GM19238 (cell line): ENCODE data around the gene C4orf33.
"Not testable (repeated sequence)": the region's sequence is repeated elsewhere in the genome, so short reads cannot be mapped to it uniquely, and the experiment has no call there.

Experiments used
- DNase-seq: peaks from one replicate; pipeline ENCODE4 v3.0.0; 2011; ENCODE audit warnings: low spot score; ENCODE audit not compliant: insufficient read length

The C4orf33 gene

GRCh38 chr4:129095811-129096454 lies at the start of gene C4orf33:
Gene C4orf33 (plus strand): TSS chr4:129096152. CDS start chr4:129102611, 6,459 bp downstream.
- peak; percentile 40 for DNase-seq

- no peak for DNase-seq
Measured at GRCh38 chr4:129059028-129059427, 36.9 kb upstream of the C4orf33 start.

- DNase-seq = no peak
Measured at GRCh38 chr4:129062580-129062979, 33.4 kb upstream of the C4orf33 start.

GRCh38 chr4:129063640-129064039 lies 32.3 kb upstream of the C4orf33 start:
- no peak for DNase-seq

GRCh38 chr4:129064717-129065116 lies 31.2 kb upstream of the C4orf33 start:
- DNase-seq = no peak

GRCh38 chr4:129069537-129069936 lies 26.4 kb upstream of the C4orf33 start:
- DNase-seq = not testable (repeated sequence)

- DNase-seq = no peak
Measured at GRCh38 chr4:129077326-129077725, 18.6 kb upstream of the C4orf33 start.

GRCh38 chr4:129080129-129080528 lies 15.8 kb upstream of the C4orf33 start:
- no peak for DNase-seq

GRCh38 chr4:129082302-129082701 lies 13.7 kb upstream of the C4orf33 start:
- DNase-seq = no peak

GRCh38 chr4:129085472-129085871 lies 10.5 kb upstream of the C4orf33 start:
- DNase-seq = no peak

GRCh38 chr4:129087516-129087915 lies 8.4 kb upstream of the C4orf33 start:
- DNase-seq = no peak

GRCh38 chr4:129092631-129093190 lies 3.2 kb upstream of the C4orf33 start:
- no peak for DNase-seq

- DNase-seq = peak; percentile 73
Measured at GRCh38 chr4:129093191-129093920, 2.6 kb upstream of the C4orf33 start, which contains the start of gene SCLT1. Gene SCLT1 (minus strand): TSS chr4:129093539. CDS start chr4:129093103, 436 bp downstream.

- DNase-seq = no peak
Measured at GRCh38 chr4:129094347-129094746, 1.6 kb upstream of the C4orf33 start.

GRCh38 chr4:129098531-129099001 lies 2.6 kb downstream of the C4orf33 start:
- no peak for DNase-seq

GRCh38 chr4:129109965-129110824 lies 14.2 kb downstream of the C4orf33 start:
- no peak for DNase-seq

- no peak for DNase-seq
Measured at GRCh38 chr4:129110931-129111330, 15.0 kb downstream of the C4orf33 start.

- DNase-seq = no peak
Measured at GRCh38 chr4:129111919-129112318, 16.0 kb downstream of the C4orf33 start.

- DNase-seq = no peak
Measured at GRCh38 chr4:129113434-129113833, 17.5 kb downstream of the C4orf33 start.

- DNase-seq = no peak
Measured at GRCh38 chr4:129113919-129114318, 18.0 kb downstream of the C4orf33 start.

GRCh38 chr4:129117705-129118104 lies 21.8 kb downstream of the C4orf33 start:
- no peak for DNase-seq
